Mesenchymal stem cell (in vitro differentiated cells and primary cell): ENCODE data around the gene SIRT7.

Experiments
- DNase-seq: peaks from one replicate; pipeline ENCODE4 v3.0.0-alpha.2; 2013
- H2AFZ ChIP-seq: one replicate; pipeline ENCODE4 v1.6.1; 2013; ENCODE audit warnings: low read depth, mild to moderate bottlenecking, control low read depth, inconsistent platforms, low read length, moderate library complexity
- H2AK5ac ChIP-seq: 2 replicates; pipeline ENCODE4 v1.6.1; 2013; ENCODE audit warnings: low read length, moderate library complexity, mild to moderate bottlenecking, inconsistent platforms; ENCODE audit not compliant: severe bottlenecking
- H2BK120ac ChIP-seq: one replicate; pipeline ENCODE4 v1.6.1; 2013; ENCODE audit warnings: low read depth, mild to moderate bottlenecking, inconsistent platforms, low read length, moderate library complexity
- H2BK12ac ChIP-seq, 2 experiments: one replicate each; pipeline ENCODE4 v1.6.1; 2013; ENCODE audit warnings: inconsistent platforms in 2 of 2, low read length in 2 of 2, mild to moderate bottlenecking in 2 of 2, moderate library complexity in 2 of 2, control low read depth in 1 of 2
- H2BK15ac ChIP-seq: one replicate; pipeline ENCODE4 v1.6.1; 2013; ENCODE audit warnings: mild to moderate bottlenecking, low read depth, inconsistent platforms; ENCODE audit not compliant: poor library complexity, severe bottlenecking
- H2BK5ac ChIP-seq: 2 replicates; pipeline ENCODE4 v1.6.1; 2013; ENCODE audit warnings: low read depth, mild to moderate bottlenecking, low read length, control low read depth, inconsistent platforms; ENCODE audit not compliant: poor library complexity, severe bottlenecking
- H3K14ac ChIP-seq, 2 experiments: one replicate each; pipeline ENCODE4 v1.6.1; 2013; ENCODE audit warnings: inconsistent platforms in 2 of 2, low read length in 2 of 2, control low read depth in 1 of 2, mild to moderate bottlenecking in 1 of 2, moderate library complexity in 1 of 2
- H3K18ac ChIP-seq, 2 experiments: one replicate each; pipeline ENCODE4 v1.6.1; 2013; ENCODE audit warnings: inconsistent platforms in 2 of 2, low read length in 2 of 2, control low read depth in 1 of 2, low read depth in 1 of 2, mild to moderate bottlenecking in 1 of 2
- H3K23ac ChIP-seq, 2 experiments: one replicate each; pipeline ENCODE4 v1.6.1; 2013; ENCODE audit warnings: inconsistent platforms in 2 of 2, low read length in 2 of 2, mild to moderate bottlenecking in 2 of 2, moderate library complexity in 2 of 2, control low read depth in 1 of 2
- H3K27ac ChIP-seq: 2 replicates; pipeline ENCODE4 v1.5.1; 2013; ENCODE audit warnings: mild to moderate bottlenecking, moderate library complexity, low read length, control low read depth, inconsistent platforms; ENCODE audit not compliant: poor library complexity, severe bottlenecking
- H3K27me3 ChIP-seq, 2 experiments: 2 replicates each; pipeline versions ENCODE4 v1.6.1 to v1.7.0; 2013; ENCODE audit warnings: low read length in 2 of 2, mild to moderate bottlenecking in 2 of 2, moderate library complexity in 2 of 2, control low read depth in 1 of 2, inconsistent platforms in 1 of 2; ENCODE audit not compliant: control insufficient read depth in 1 of 2, insufficient read depth in 1 of 2
- H3K36me3 ChIP-seq, 2 experiments: 2 replicates each; pipeline versions ENCODE4 v1.6.1 to v1.7.0; 2013; ENCODE audit warnings: low read length in 2 of 2, control low read depth in 1 of 2, inconsistent platforms in 1 of 2, low read depth in 1 of 2, mild to moderate bottlenecking in 1 of 2; ENCODE audit not compliant: insufficient read depth in 2 of 2, control insufficient read depth in 1 of 2
- H3K4ac ChIP-seq, 2 experiments: one replicate each; pipeline ENCODE4 v1.6.1; 2013; ENCODE audit warnings: inconsistent platforms in 2 of 2, low read length in 2 of 2, mild to moderate bottlenecking in 2 of 2, moderate library complexity in 2 of 2, control low read depth in 1 of 2, low read depth in 1 of 2
- H3K4me1 ChIP-seq: 2 replicates; pipeline ENCODE4 v1.6.1; 2013; ENCODE audit warnings: low read depth, low read length, control low read depth; ENCODE audit not compliant: control insufficient read depth, insufficient read depth
- H3K4me2 ChIP-seq: 2 replicates; pipeline ENCODE4 v1.6.1; 2013; ENCODE audit warnings: low read length, mild to moderate bottlenecking, inconsistent platforms; ENCODE audit not compliant: poor library complexity, severe bottlenecking
- H3K4me3 ChIP-seq, 2 experiments: 2 replicates each; pipeline versions ENCODE4 v1.5.1 to v1.7.0; 2013; ENCODE audit warnings: low read length in 2 of 2, mild to moderate bottlenecking in 2 of 2, control low read depth in 1 of 2, low read depth in 1 of 2; ENCODE audit not compliant: insufficient read depth in 1 of 2
- H3K79me1 ChIP-seq: replicated peaks from 2 replicates; pipeline ENCODE4 v1.6.1; 2013; ENCODE audit warnings: mild to moderate bottlenecking, control low read depth, low read length, inconsistent platforms; ENCODE audit not compliant: poor library complexity, severe bottlenecking
- H3K9ac ChIP-seq: 2 replicates; pipeline ENCODE4 v1.7.0; 2013; ENCODE audit warnings: mild to moderate bottlenecking, low read length, moderate library complexity
- H3K9me3 ChIP-seq: 2 replicates; pipeline ENCODE4 v1.7.0; 2013; ENCODE audit warnings: mild to moderate bottlenecking, low read length; ENCODE audit not compliant: control insufficient read depth
- H4K8ac ChIP-seq: one replicate; pipeline ENCODE4 v1.6.1; 2013; ENCODE audit warnings: inconsistent platforms, mild to moderate bottlenecking, low read length, moderate library complexity
- H4K91ac ChIP-seq: one replicate; pipeline ENCODE4 v1.6.1; 2013; ENCODE audit warnings: mild to moderate bottlenecking, low read length, inconsistent platforms
- WGBS: methylation state at CpG from one replicate; pipeline ENCODE4 v1.1.7; 2013; ENCODE audit warnings: mixed read lengths; 5-methylcytosine and 5-hydroxymethylcytosine counted together

Gene SIRT7

DNA sequence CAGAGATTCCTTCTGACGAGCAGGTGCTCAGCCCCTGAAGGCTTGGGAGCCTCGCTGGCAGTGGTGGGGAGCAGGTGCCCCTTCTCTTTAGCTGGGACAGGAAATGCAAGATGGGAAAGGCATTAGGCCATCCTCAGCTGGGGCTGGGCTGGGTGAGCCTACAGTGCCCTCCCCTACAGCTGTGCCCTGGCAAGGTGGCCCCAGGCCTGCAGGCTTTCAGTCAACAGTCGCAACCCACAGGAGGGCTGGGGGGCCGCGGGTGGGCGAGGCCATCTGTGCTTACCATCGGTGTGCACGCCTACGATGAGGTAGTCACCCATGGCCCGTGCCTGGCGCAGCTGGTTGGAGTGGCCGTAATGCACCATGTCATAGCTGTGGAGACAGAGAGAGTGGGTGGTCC, 8.7 kb downstream of the SIRT7 start:
- no peak overlapping the region for H2BK120ac ChIP-seq
- H3K9ac ChIP-seq: no peak overlapping the region
- no peak overlapping the region for H3K14ac ChIP-seq
- H3K9me3 ChIP-seq: no peaks in the 10 kb centered on the region
- peak overlapping the region in 1 of 2 experiments; percentile 45 for H2BK12ac ChIP-seq
- no peaks in the 10 kb centered on the region for H3K27me3 ChIP-seq
- H4K91ac ChIP-seq: peak overlapping the region; percentile 12
- no peak overlapping the region for H3K4ac ChIP-seq
- H2AK5ac ChIP-seq: no peak overlapping the region
- H3K36me3 ChIP-seq: peaks cover 48 to 77% of the 10 kb centered on the region in 2 experiments
- H3K4me3 ChIP-seq: no peak overlapping the region
- peaks cover 24% of the 10 kb centered on the region for H3K79me1 ChIP-seq
- H2AFZ ChIP-seq: no peak overlapping the region
- H3K4me2 ChIP-seq: no peak overlapping the region
- no peak overlapping the region for H3K18ac ChIP-seq
- no peak overlapping the region for H2BK5ac ChIP-seq
- no peak for DNase-seq
- no peak overlapping the region for H3K27ac ChIP-seq
- no peak overlapping the region for H2BK15ac ChIP-seq
- peak overlapping the region in 1 of 2 experiments; percentile 66 for H3K23ac ChIP-seq
- H3K4me1 ChIP-seq: peaks cover 18% of the 10 kb centered on the region
- 98% methylated on average over 12 of the region's 12 CpGs for WGBS
- no peak overlapping the region for H4K8ac ChIP-seq

DNA sequence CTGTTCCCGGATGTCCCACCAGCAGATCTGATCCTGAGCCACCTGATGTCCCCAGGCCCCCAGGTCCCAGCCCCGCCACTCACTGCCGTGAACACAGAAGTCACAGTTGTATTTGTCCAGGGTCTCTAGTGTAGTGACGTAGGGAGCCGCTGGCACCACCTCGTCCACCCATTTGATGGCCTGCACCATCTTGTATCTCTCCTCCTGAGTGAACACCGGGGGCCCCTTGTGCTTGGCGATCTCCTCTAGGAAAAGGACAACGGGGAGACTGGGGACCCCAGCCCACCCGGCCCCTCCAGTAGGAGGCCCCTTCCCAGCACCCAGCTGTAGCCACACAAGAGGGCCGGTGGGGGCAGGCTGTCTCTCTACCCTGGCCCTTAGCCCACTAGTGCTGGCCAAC, 9.2 kb downstream of the SIRT7 start:
- H3K4me3 ChIP-seq: no peak overlapping the region
- no peak overlapping the region for H2AFZ ChIP-seq
- no peak overlapping the region for H2BK12ac ChIP-seq
- no peak overlapping the region for H3K9ac ChIP-seq
- no peaks in the 10 kb centered on the region for H3K9me3 ChIP-seq
- peaks cover 19% of the 10 kb centered on the region for H3K79me1 ChIP-seq
- H2AK5ac ChIP-seq: no peak overlapping the region
- WGBS: 96% methylated on average over 11 of the region's 11 CpGs
- H2BK5ac ChIP-seq: no peak overlapping the region
- no peak overlapping the region for H3K4ac ChIP-seq
- no peak overlapping the region for H2BK120ac ChIP-seq
- H4K8ac ChIP-seq: no peak overlapping the region
- peaks cover 44 to 77% of the 10 kb centered on the region in 2 experiments for H3K36me3 ChIP-seq
- H2BK15ac ChIP-seq: no peak overlapping the region
- no peaks in the 10 kb centered on the region for H3K27me3 ChIP-seq
- H4K91ac ChIP-seq: no peak overlapping the region
- no peak overlapping the region for H3K18ac ChIP-seq
- H3K4me2 ChIP-seq: no peak overlapping the region
- no peak overlapping the region for H3K27ac ChIP-seq
- no peak overlapping the region for H3K23ac ChIP-seq
- no peak overlapping the region for H3K14ac ChIP-seq
- DNase-seq: no peak
- peaks cover 18% of the 10 kb centered on the region for H3K4me1 ChIP-seq

GRCh38 chr17:81907219-81908145, 10.5 kb downstream of the SIRT7 start:
- H3K27ac ChIP-seq: no peak overlapping the region
- no peak overlapping the region for H3K4me2 ChIP-seq
- H3K4me3 ChIP-seq: no peak overlapping the region
- H3K36me3 ChIP-seq: peaks cover 31 to 76% of the 10 kb centered on the region in 2 experiments
- no peak overlapping the region for H3K4ac ChIP-seq
- DNase-seq: no peak
- no peaks in the 10 kb centered on the region for H3K9me3 ChIP-seq
- no peak overlapping the region for H2BK120ac ChIP-seq
- no peak overlapping the region for H2BK5ac ChIP-seq
- H2AFZ ChIP-seq: no peak overlapping the region
- no peak overlapping the region for H3K18ac ChIP-seq
- peaks cover 21% of the 10 kb centered on the region for H3K4me1 ChIP-seq
- 97% methylated on average over 23 of the region's 26 CpGs for WGBS
- no peak overlapping the region for H4K8ac ChIP-seq
- no peak overlapping the region for H4K91ac ChIP-seq
- H3K79me1 ChIP-seq: peaks cover 11% of the 10 kb centered on the region
- H2BK15ac ChIP-seq: no peak overlapping the region
- no peak overlapping the region for H3K14ac ChIP-seq
- no peak overlapping the region for H3K9ac ChIP-seq
- H3K27me3 ChIP-seq: no peaks in the 10 kb centered on the region
- H2BK12ac ChIP-seq: no peak overlapping the region
- no peak overlapping the region for H3K23ac ChIP-seq
- H2AK5ac ChIP-seq: no peak overlapping the region

GRCh38 chr17:81906476-81907218, 11.3 kb downstream of the SIRT7 start:
- Histone ChIP-seq H3K14ac (no peak overlapping the region), H4K91ac (no peak overlapping the region), H3K18ac (no peak overlapping the region), H2BK5ac (no peak overlapping the region), H3K4me2 (no peak overlapping the region), H3K4ac (no peak overlapping the region), H2AK5ac (no peak overlapping the region), H2BK15ac (no peak overlapping the region), H3K79me1 (peaks cover 11% of the 10 kb centered on the region), H2BK12ac (no peak overlapping the region), H2BK120ac (no peak overlapping the region), H3K36me3 (peaks cover 22 to 70% of the 10 kb centered on the region in 2 experiments), H3K27me3 (peaks cover 0 to 2% of the 10 kb centered on the region in 2 experiments), H4K8ac (no peak overlapping the region), H3K9ac (no peak overlapping the region), H3K23ac (no peak overlapping the region), H3K27ac (no peak overlapping the region), H3K4me3 (no peak overlapping the region), H3K9me3 (no peaks in the 10 kb centered on the region), H3K4me1 (peaks cover 28% of the 10 kb centered on the region), H2AFZ (no peak overlapping the region)
- DNase-seq: no peak
- 98% methylated on average over 15 of the region's 15 CpGs for WGBS
